Stimulated activated CD8-positive, alpha-beta memory T cell treated with anti-CD3 and anti-CD28 coated beads, Interleukin-15, amount 100 ng/mL, for 48 hours (primary cell): ENCODE data around the gene BYSL.
A peak's percentile ranks its signal among the peaks of the same experiment; 100 is the strongest.
"Not testable (repeated sequence)": the region's sequence is repeated elsewhere in the genome, so short reads cannot be mapped to it uniquely, and the experiment has no call there.

Source experiments
- DNase-seq, 2 donors: peaks; one replicate each; pipeline ENCODE4 v3.0.0-alpha.2; 2020; ENCODE audit warnings: low read depth in 2 of 2

Gene BYSL

DNA sequence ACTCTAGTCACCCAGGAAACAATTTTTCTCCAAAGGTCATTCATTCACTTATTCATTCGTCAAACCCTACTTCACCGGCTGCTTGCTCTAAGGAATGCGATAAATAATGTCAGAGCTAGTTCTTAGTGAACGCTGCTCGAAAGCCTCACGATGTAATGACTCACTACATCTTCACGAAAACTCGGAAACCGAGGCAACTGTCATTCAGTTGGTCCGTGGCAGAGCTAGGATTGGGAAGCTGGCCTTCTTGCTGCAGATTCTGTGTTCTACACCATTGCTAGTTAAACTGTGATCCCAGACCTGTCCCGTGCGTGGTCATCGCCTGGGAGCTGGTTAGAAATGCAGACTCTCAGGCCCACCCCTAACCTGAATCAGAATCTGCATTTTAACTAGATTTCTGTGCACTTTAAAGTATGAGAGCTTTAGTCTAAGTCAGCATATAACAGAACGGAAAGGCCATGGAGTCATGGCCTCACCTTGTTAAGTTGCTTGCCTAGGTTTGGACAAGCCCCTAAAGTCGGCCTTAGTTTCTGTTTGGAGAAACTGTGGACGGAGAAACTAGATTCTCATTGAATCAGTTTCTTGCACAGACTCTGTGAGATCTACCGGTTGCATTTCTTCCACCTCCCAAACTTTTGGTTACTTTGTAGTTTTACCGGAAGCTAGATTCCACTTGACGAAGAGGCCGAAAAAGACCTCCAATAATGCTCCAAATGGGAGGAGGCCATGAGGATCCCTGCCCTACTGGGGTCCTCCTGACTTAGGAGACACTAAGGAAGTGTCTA, 21.0 kb downstream of the BYSL start:
- DNase-seq, result no peak

DNA sequence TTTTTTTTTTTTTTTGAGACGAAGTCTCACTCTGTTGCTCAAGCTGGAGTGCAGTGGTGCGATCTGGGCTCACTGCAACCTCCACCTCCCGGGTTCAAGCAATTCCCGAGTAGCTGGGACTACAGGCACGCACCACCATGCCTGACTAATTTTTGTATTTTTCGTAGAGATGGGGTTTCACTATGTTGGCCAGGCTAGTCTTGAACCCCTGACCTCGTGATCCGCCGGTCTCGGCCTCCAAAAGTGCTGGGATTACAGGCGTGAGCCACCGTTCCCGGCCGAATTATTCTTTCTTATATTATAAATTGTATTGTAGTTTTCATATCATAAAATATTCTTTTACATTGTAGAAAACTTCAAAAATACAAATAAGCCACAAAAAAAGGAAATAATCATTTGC, 21.6 kb downstream of the BYSL start:
- DNase-seq, result not testable (repeated sequence)

DNA sequence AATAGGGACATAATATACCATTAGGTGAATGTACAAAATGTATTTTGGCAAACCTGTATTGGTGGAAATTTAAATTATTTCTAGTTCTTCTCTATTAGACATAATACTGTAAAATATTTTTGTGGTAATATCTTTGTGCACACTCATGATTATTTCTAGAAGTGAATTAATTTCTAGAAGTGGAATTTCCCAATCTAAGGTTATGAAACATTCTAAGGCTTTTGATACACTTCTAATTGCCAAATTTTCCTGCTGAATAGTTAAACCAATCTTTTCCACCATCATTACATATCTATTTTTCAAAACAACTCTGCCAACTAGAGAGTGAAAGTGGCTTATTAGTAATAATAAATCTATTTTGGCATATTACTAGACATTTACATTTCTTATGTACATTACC, 22.2 kb downstream of the BYSL start:
- DNase-seq, result no peak

DNA sequence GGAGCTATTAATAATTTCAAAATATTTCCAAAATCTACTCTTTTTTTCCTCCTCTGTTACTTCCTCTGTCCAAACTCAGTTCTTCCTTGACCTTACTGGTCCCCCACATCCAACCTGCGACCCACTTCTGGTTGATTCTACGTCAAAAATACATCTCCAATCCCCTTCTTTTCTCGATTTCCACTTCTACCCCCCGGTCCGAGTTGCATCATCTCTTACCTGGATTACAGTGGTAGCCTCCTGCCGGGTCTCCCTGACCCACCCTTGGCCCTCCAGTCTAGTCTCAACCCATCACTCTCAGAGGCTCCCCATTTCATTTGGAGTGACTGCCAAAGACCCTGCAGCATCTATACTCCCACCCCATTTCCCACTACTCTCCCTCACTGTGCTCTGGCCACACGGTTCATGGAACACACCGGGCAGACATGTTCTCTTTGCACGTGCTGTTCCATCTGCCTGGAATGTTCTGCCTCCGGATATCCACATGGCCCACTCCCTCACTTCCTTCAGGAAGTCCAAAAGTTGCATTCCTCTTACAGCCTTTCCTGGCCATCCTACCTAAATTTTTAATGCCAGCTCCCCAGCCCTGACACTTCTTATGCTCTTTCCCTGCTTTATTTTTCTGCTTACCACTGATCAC, 26.4 kb downstream of the BYSL start:
- no peak for DNase-seq

DNA sequence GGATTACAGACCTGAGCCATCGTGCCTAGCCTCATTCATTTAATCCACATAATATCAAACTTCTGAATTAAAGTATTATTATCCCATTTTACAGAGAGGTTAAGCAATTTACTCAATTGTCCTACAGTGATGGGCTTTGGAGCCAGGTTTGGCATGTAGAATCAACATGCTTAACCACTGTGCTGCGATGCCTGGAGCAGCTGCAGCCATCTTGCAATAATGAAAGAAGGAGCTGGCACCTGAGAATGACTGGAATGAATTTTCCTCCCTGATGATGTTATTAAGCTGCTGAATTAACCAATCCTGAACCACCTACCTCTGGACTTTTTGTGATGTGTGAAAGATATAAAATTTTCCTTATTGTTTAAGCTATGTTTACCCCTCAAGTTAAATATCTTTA, 33.4 kb downstream of the BYSL start:
- DNase-seq, result no peak

DNA sequence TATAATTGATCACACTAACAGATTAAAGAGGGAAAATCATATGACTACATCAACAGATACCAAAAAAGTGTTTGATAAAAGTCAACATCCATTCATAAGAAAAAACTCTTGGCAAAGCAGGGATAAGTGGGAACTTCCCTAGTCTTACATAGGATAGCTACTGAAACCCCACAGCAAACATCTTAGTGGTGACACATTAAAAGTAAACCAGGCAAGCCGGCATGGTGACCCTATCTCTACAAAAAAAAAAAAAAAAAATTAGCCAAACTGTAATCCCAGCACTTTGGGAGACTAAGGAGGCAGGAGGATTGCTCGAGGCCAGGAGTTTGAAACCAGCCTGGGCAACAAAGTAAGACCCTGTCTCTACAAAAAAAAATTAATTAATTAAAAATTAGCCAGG, 34.1 kb downstream of the BYSL start:
- DNase-seq, result no peak

DNA sequence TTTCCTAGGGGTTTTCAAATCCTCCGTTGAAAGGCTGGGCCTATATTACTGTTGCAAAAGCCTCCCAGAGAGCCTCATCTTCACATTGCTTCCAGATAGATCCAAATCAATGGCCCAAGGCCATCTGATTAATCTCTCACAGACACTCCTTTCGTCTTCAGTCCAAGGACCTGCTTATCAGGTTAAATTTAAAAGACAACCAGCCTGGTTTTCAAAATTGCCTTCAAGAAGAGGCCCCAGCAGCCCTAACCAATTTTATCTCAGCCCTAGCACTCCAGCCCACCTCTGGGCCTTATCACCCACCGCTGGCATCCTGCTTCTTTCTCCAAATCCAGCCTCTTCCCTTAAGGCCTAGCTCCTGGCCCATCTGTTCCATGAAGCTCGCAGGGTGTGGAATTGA, 35.8 kb downstream of the BYSL start:
- no peak for DNase-seq

DNA sequence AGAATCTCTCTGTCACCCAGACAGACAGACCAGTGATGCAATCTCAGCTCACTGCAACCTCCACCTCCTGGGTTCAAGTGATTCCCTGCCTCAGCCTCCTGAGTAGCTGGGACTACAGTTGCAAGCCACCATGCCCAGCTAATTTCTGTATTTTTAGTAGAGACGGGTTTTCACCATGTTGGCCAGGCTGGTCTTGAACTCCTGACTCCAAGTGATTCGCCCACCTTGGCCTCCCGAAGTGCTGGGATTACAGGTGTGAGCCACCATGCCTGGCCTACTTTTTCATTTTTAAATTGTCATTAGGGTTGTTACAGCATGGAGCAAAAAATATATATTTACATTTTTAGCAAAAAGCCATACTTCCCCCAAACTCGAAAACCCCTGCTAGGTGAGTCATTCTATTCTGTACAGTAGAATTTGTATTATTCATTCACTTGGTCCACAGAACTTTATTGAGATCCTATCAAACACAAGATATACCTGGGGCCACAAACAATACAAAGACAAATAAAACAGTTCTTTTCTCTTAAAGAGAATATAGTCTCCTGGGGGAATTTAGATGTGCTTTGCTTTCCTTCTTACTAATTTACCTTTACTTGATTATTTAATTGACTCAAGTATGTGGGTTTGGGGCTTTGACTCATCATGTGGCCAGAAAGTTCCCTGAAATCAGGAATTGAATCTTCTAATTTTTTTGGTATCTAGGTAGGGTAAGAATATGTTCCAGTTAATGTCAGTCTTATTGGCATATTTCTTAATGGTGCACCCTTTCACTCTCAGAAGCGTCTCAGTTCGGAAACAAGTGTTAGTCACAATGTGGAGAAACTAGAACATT, 36.9 kb downstream of the BYSL start:
- DNase-seq, result no peak

DNA sequence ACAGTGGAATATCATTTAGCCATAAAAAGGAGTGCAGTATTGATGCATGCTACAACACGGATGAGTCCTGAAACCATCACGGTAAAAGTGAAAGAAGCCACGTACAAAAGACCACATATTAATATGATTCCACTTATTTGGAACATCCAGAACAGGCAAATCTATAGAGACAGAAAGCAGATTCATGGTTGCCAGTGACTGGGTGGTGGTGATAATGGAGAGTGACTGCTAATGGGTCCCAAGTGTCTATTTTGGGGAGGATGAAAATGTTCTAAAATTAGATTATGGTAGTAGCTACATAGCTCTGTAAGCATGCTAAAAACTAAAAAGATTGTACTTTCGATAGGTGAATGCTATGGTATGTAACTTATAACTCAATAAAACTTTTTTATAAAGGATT, 38.7 kb downstream of the BYSL start:
- DNase-seq, result no peak

DNA sequence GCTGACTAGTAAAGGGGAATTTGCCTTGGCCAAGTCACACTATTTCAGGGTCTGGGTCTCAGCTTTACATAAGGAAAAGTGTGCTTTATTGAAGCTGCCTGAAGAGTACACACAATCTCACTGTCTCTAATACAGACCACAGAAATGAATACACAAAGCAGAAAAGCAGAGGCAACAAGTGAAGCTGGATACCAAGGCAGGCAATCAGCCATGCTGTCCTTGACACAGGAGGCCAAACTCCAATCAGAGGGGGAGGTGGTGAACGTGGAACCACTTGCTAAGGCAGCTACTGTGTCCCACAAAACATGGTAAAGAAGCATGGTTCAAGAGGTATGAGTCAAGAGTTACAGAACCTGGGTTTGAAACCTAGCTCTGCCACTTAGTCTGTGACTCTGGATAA, 42.1 kb downstream of the BYSL start:
- DNase-seq, result no peak

DNA sequence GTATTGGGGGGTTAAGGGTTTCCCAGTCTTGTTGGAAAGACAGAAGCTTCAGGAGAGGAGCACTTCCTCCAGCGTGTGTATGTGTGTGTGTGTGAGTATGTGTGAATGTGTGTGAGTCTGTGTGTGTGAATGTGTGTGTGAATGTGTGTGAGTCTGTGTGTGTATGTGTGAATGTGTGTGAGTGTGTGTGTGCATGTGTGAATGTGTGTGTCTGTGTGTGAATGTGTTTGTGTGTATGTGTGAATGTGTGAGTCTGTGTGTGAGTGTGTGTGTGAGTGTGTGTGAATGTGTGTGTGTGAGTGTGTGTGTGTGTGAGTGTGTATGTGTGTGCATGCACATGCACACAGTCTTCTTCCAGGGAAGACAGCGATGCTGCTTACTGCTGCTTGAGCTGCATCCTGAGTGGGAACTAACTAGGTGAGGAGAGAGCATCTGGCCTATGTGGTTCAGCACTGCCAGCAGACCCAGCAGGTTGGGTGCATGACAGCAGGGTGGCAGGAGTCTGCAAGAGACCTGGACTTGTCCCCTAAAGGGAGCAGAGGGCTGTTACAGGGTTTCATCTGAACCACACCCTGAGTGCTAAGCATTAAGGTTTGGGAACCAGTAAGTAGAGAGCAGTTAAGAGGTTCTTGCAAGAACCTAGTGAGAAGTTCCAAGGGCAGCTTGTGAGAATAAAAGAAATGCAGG, 43.0 kb downstream of the BYSL start:
- no peak for DNase-seq

DNA sequence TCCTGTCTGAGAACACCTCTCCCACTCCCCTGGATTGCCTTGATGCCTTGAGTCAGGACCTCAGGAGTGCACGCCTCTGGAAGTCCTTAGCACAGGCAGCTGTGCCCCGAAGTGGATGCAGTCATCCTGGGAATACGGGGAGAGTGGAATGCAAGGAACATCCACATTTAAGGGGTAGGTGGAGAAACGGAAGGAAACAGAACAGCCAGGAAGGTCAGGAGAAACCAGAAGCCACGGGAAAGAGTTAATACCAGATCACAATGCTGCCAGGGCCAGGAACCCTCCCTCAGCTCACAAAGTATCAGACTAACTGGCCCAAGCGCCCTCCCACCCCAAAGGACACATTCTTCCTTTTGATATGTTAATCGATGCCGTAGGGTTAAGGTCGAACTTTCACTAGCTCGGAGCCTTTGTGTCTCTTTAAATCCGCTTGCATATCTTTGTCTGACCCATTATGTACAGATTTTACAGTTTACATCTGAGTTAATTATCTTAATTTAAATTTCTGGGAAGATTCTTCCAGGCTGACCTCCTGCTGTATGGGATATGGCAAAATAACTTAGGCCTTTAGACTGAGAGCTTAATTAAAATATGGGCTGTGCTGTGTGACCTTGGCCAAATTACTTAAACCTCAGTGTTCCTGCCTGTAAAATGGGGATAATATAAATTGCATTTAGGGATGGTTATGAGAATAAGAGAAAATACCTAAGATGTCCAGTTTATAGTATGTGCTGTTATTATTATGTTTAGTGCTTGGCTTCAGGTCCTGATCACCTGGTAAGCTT, 44.3 kb downstream of the BYSL start:
- DNase-seq, result no peak

DNA sequence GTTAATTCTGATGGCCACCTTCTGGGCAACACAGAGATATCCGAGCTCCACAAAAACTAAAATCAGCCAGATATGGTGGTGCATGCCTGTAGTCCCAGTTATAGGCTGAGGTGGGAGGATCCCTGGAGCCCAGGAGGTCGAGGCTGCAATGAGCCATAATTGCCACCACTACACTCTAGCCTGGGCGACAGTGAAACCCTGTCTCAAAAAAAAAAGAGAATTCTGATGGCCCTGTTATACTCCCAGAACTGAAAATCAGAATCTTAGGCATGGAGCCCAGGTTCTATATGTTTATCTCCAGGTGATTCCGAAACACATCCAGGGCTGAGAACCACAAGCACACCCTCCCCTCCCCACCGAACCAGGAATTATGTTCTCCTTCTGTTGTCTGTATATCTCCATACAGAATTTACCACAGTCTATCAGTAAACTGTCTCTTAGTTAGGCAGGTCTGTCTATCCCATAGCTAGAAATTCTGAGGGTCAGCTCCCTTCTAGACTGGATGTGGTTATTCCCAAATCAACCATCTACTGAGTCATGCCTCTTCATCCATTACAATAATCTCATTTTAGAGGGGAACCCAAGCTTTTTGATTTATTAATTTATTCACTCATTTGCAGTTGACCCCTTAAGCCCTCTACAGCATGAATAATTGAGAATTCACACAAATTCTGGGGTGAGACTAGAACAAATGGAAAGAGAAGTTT, 45.1 kb downstream of the BYSL start:
- DNase-seq, result no peak

DNA sequence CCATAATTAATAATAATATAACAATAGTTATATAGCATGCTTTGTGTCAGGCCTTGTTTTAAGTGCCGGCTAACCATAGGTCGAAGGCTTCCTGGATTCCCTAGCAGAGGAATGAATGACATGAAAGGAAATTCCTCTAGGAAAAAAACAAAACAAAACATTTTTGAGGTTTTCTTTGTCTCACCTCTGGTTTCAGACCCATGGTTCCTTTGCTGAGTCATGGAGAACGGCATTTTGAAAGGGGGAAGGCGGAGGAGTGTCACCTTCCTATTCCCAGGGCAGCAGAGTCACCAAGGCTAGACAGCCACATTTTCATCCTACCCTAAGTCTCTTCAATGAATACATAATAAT, 45.6 kb downstream of the BYSL start:
- no peak for DNase-seq

DNA sequence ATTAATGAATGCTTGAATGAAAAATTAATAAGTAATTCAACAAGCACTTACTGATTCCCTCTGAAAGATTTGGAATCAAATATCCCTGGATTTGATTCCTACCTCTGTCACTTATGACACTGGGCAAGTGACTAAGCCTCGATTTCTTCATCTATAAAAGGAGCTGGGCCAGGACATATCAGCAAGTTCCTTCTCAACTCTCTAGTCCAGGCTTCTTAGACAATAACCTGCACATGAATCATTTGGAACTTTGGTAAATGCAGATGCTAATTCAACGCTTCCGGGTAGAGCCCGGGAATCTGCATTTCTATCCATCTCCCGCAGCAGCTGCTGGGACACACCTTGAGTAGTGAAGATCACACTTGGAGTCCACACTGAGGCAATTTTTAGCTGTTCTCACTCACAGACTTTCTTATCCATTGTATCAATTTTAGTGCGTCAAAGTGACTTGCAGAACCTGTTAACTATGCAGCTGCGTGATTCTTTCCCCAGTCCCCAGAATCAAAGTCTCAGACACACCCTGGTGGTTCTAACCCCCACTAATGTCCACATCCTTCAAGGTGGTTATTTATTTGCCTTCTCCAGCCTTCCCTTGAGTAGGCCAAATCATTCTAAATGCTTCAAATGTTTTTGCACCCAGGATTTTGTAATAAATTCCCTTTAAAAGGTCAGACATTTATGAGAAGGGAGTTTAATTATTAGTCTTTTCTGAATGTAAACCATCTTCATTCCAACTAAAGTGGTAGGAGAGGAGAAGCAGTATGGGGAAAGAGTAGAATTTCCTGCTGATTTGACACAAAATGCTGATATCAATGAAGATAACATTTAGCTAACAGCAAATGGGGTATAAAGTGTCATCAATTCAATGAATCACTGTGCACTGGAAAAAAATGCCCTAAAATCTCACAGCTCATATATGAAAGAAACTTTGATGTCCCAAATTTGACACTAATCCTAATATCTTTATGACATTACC, 46.3 kb downstream of the BYSL start:
- DNase-seq, result no peak

DNA sequence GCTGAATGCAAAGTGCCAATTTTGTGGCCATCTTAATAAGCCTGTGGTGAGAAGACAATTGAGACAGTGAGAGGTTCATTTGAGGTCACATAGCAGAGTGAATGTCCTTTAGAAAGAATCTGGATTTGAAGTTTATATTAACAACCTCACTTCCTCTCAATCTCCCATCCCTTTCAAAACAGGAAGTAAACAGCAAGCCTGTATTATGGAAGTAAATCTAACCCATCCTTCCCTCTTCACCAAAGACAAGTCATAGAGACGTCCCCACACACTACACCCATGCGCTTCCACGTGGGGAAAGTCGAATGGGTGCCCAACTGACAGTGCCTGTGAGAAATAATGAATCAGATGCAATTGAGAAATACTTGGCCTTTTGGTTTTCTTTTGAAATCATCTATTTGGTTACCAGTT, 49.1 kb downstream of the BYSL start:
- DNase-seq, result peak; percentile 53 to 56

DNA sequence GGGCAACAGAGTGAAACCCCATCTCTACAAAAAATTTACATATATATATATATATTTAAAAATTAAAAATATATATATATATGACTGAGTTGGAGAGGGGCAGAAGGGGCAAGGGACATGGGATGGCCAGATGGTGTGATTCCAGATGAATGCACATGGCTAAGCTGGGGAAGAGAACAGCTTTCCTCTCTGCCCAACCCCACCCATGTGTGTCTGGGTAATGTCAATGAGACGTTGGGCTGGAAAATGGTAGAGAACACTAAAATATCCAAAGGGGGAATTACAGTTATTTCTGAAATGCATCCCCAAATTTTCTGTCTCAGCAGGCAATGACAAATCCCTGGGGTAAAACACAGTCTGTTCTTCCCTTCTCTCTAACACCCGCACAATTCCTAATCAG, 51.5 kb downstream of the BYSL start:
- no peak for DNase-seq

DNA sequence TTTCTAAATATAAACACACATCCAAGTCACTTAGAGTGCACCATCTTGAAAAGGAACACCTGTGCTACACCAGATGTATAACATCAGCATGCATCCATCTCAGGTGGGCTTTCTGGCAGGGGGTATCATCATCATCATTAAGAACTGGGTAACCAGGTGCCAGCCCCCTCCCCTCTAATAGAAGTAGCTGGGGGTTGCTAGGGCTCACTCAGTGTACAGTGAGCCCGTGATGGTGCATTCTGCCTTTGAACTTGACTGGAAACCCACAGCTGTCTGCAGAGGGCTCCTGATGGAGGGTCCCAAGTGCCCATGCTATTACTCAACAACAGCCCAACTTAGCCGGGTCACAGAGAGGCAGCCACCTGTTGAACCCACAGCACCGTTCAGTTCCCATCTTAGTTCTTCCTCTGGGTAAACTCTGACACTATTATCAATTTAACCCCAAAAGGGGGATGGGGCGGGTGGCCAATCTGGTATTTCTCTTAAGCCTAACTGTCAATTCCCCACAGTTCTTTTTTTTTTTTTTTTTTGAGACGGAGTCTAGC, 53.1 kb downstream of the BYSL start:
- no peak for DNase-seq

DNA sequence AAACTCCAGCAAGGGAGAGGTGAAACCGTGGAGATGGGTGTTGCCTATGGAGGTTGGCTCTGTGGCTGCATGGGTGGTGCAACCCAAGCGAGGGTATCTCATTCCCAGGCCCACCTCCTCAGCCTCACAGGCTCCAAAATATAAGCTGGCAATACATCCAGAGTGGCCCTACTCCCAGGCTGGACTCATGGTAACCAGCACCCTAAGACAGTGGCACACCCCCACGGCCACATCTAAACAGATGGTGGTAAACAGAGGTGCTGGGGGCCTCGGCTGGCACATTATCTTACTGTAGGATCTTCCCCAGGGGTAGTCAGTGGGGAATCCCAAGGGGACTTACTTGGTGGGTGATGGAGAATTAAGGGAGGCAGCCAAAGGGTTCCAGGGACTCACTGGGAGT, 54.0 kb downstream of the BYSL start:
- DNase-seq, result no peak
